ENCODE measurements around the gene DOCK6.

Gene DOCK6

GRCh38 chr19:11197291-11198174, 64.8 kb downstream of the DOCK6 start, which contains the start of gene KANK2:
Gene KANK2 (minus strand): TSS chr19:11197545. CDS start chr19:11194511, 3,034 bp downstream.
- peak within 1 kb of the TSS; percentile 97 for H3K4me3 ChIP-seq (ENCODE audit: low read length)
- TF ChIP-seq, protein P1, sequence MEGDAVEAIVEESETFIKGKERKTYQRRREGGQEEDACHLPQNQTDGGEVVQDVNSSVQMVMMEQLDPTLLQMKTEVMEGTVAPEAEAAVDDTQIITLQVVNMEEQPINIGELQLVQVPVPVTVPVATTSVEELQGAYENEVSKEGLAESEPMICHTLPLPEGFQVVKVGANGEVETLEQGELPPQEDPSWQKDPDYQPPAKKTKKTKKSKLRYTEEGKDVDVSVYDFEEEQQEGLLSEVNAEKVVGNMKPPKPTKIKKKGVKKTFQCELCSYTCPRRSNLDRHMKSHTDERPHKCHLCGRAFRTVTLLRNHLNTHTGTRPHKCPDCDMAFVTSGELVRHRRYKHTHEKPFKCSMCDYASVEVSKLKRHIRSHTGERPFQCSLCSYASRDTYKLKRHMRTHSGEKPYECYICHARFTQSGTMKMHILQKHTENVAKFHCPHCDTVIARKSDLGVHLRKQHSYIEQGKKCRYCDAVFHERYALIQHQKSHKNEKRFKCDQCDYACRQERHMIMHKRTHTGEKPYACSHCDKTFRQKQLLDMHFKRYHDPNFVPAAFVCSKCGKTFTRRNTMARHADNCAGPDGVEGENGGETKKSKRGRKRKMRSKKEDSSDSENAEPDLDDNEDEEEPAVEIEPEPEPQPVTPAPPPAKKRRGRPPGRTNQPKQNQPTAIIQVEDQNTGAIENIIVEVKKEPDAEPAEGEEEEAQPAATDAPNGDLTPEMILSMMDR (conservative IDR thresholded peaks at IDR 0.05; ENCODE audit: low read length), result no peak
- peak; percentile 63 for DNase-seq (ENCODE audit: low read depth)

DNA sequence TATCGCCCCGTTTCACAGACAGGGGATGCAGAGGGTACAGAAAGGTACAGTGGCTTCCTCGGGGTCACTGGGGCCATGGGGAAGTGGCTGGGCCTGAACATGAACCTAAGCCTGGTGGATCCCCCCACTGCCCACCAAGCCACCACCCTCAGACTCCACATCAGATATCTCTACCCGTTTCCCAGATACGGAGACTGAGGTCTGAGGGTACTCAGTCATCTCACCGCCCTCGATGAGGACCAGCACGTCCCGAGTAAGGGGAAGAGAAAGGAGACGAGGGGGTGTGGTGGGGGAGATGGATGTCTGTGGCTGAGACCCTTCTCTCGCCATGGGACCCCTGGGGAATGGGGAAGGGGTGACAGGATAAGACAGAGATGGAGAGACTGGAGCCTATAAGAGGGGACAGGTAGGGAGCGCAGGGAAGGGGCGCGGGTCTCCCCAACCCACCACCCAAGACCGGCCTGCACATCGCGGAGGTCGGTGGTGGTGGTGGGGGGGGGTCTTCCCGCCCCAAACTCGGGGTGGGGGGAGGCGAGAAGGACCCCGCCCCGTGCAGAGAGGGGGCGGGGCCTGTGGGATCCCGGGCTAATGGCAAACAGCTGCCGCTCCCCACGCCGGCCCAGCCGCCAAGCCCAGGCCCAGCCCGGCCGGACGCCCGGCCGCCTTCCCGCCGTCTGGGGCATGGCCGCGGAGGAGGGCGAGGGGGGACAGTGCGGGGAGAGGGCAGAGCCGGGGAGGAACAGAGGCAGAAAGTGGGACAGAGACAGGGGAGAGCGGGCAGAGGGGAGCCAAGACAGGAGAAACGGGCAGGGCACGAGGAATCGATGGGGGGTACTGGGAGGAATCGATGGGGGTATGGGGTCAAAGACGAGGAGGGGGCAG, 65.7 kb downstream of the DOCK6 start:
- DNase-seq (ENCODE audit: low read depth), result peak; percentile 33
- H3K4me3 ChIP-seq (ENCODE audit: low read length), result peak overlapping the region; percentile 97
- TF ChIP-seq, protein P1 (conservative IDR thresholded peaks at IDR 0.05; ENCODE audit: low read length), result no peak

DNA sequence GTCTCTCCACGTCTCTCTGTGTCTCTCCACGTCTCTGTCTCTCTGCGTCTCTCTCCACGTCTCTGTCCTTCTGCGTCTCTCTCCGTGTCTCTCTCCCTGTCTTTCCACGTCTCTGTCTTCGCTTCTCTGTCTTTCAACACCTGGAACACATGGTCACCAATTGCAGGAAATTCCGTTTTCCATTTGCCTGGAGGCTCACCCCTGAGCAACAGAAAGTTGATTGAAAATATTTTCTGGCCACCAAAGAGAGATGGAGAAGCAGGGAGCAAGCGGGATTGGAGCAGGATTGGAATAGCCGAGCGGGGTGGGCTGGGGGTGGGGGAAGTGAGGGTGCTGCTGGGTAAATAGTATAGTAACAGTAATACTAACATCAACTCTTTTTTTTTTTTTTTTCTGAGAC, 66.6 kb downstream of the DOCK6 start:
- H3K4me3 ChIP-seq (ENCODE audit: low read length), result peak overlapping the region; percentile 97
- TF ChIP-seq, protein P1 (conservative IDR thresholded peaks at IDR 0.05; ENCODE audit: low read length), result no peak
- DNase-seq (ENCODE audit: low read depth), result no peak

DNA sequence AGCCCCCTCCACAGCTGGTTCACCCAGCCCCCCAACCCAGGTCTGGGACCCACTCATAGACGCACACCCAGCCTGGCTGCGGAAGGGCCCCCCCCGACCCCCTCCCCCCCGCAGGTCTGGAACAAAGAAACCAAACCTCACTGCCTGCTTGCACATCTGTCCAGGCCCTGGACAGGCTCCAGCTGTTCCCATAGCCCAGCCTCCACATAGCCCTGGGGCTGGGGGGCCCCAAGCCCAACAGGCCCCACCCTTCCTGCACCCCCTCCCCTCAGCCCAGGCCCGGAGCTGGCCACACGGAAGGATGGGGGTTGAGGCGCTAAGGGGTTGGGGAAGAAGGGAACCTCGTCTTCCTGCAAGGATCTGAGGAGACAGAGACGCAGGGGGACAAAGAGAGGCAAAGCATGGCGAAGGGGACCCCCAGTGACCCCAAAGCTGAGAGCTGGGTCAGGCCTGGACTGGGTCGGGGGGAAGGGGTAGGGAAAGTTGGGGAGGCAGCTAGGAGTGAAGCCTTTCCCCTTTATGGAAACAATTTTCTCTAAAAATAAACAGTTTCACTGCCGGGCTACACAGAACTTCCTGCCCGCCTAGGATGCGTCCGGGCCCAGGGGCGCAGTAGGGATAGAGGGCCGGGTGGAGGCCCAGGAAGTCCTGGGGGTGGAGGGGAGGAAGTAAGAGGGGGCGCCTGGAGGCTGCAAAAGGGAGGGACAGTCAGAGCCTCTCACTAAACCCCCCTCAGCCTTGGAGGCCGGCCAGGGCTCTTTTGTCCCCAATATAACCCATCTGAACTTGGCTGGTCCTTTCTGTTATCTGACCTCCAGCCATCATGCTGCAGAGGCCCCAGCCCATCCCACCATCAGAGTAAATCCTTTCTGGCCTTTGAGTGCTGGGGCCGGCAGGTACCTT, 67.4 kb downstream of the DOCK6 start:
- TF ChIP-seq, protein P1 (conservative IDR thresholded peaks at IDR 0.05; ENCODE audit: low read length), result no peak
- peak overlapping the region; percentile 97 for H3K4me3 ChIP-seq (ENCODE audit: low read length)
- no peak for DNase-seq (ENCODE audit: low read depth)

- DNase-seq (ENCODE audit: low read depth), result no peak
- TF ChIP-seq, protein P1 (conservative IDR thresholded peaks at IDR 0.05; ENCODE audit: low read length), result no peak
- peak overlapping the region; percentile 22; the same call in 1 of the 2 replicates for H3K4me3 ChIP-seq (ENCODE audit: low read length)
Measured at GRCh38 chr19:11194173-11194572, 68.2 kb downstream of the DOCK6 start.
